Right lobe of liver (tissue), 6 donors: Measurements from ENCODE around the gene ZFYVE19. TPM values are rescaled to one million over a fixed set of nuclear protein-coding genes. Genes with fewer than 3 reads are reported as not detected.

Source experiments
- ATAC-seq, 4 donors: fragments of 200-7000 bp; cut with Tn5 transposase; one replicate each; pipeline ENCODE4 v1.9.1; 2020; ENCODE audit warnings: mild to moderate bottlenecking in 4 of 4, moderate library complexity in 4 of 4
- DNase-seq, 3 donors: peaks; one replicate each; pipeline ENCODE4 v3.0.0-alpha.2; 2020
- H3K27ac ChIP-seq, 3 donors: fragments of 200-600 bp; one replicate each; pipeline ENCODE4 v1.8.0; 2022
- H3K27me3 ChIP-seq, 2 donors: fragments of 200-600 bp; one replicate each; pipeline ENCODE4 v1.8.0; 2022
- H3K36me3 ChIP-seq, 4 donors: fragments of 200-600 bp; sonication (generic) in 1 of 4; one replicate each; pipeline versions ENCODE4 v1.5.1 to v1.8.0; 2017 to 2022; ENCODE audit warnings: control low read depth in 1 of 4
- H3K4me1 ChIP-seq, 4 donors: fragments of 200-600 bp; sonication (generic) in 1 of 4; one replicate each; pipeline versions ENCODE4 v1.5.1 to v1.8.0; 2017 to 2022; ENCODE audit warnings: control low read depth in 1 of 4
- H3K4me3 ChIP-seq, 3 donors: fragments of 200-600 bp; one replicate each; pipeline ENCODE4 v1.8.0; 2022
- H3K9me3 ChIP-seq, 4 donors: fragments of 200-600 bp; sonication (generic) in 1 of 4; one replicate each; pipeline versions ENCODE4 v1.5.1 to v1.8.0; 2017 to 2022; ENCODE audit warnings: control low read depth in 1 of 4
- POLR2A ChIP-seq: fragments of 450-650 bp; IDR thresholded peaks from one replicate; pipeline ENCODE4 v1.6.1; 2017; ENCODE audit warnings: antibody characterized with exemption, mild to moderate bottlenecking
- WGBS: methylation state at CpG from one replicate; pipeline ENCODE4 v1.1.6; 2018; ENCODE audit warnings: low coverage, low lambda C conversion rate; ENCODE audit not compliant: insufficient coverage; ENCODE audit errors: missing lambda C conversion rate; 5-methylcytosine and 5-hydroxymethylcytosine counted together
- intact Hi-C, 2 donors: fragments of 100-400 bp; cut with DNase I; formaldehyde crosslinking; loops; one replicate each; pipeline versions ENCODE4 v1.11.2 to v1.14.1; 2022
- total RNA-seq, 6 experiments: library from RNA; depleted of rRNA in 2 of 6; stranded (reverse); fragments of >200 nt in 2 of 6; fragmentation: NEBNext Ultra II Directional in 3 of 6; extraction: Animal tissue kit (Norgen Biotek cat#: 25700) in 3 of 6; gene quantifications; one replicate each; pipeline versions ENCODE4 v1.1.0 to v1.2.4, GENCODE V29; 2016 to 2023
- TF ChIP-seq, protein P1 (sequence below), 4 donors: fragments of 200-600 bp in 3 of 4; fragments of 450-650 bp in 1 of 4; IDR thresholded peaks; one replicate each; pipeline versions ENCODE4 v1.5.1 to v1.8.0; 2016 to 2022; ENCODE audit warnings: antibody characterized with exemption in 4 of 4, mild to moderate bottlenecking in 2 of 4
- donor health status: DM: no; HTN: yes; CAD: no.
- donor health status: DM: no; HTN: no; CAD: no.
- donor health status: DM: no; HTN: no; CAD: no.
- donor health status: DM: no; HTN: yes; CAD: no.
- donor health status: DM: no; HTN: yes; CAD: no.

ZFYVE19 gene
- total RNA-seq, 6 experiments from 2014 or later: 11.5 to 49.3 (median 19.5) TPM

DNA sequence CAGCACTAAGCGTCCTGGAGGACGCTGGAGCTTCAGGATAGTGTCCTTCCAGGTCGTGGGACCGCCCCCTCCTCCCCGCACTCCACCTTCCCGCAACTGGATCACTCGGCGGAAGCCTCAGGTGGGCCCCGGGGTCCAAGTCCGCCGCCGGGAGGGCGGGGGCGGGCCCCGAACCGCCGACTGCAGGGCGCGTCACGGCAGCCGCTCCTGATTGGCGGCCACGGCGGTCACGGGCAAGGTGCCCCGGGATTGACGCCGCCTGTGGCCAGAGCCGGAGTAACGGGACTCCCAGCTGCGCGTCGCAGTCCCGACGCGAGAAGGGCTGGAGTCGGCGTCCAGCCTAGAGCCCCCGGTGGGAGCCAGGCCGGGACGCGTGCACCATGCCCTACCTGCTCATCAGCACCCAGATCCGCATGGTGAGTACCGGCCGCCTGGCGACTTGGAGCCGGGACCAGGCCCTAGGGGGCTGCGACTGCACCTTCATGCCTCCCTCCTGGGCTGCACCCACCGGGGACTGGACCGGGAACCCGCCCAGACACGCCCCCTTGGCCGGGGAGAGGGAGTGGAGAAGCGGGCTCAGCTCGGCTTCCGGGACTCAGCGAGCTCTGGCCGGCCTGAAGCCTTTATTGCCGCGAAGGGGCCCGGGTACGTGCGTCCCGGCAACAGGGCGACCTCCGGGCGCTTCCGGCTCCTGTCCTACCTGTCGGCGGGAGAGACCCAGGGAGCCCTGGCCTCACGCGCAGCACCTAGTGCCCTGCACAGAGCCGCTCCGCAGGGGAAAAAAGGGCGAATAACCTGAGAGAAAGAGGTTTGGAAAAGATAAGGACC is 42.9 kb upstream of the ZFYVE19 start, which contains the start of gene GCHFR:
GCHFR (plus strand) TSS at position 268 of the 828 bp plus-strand sequence; CDS start at position 381, 113 bp downstream.
- Histone ChIP-seq H3K36me3 (peaks cover 0 to 15% (median 8%) of the 10 kb centered on the region in 4 donors), H3K27ac (peak within 1 kb of the TSS; percentile 83 to 92 (median 91)), H3K27me3 (no peaks in the 10 kb centered on the region), H3K4me3 (peak within 1 kb of the TSS; percentile 70 to 84 (median 79)), H3K4me1 (peaks cover 0 to 22% (median 3%) of the 10 kb centered on the region in 4 donors), H3K9me3 (no peaks in the 10 kb centered on the region)
- WGBS: 0% methylated on average over 11 of the region's 75 CpGs
- peak; percentile 88 to 93 (median 90) for DNase-seq
- TF ChIP-seq, protein P1, sequence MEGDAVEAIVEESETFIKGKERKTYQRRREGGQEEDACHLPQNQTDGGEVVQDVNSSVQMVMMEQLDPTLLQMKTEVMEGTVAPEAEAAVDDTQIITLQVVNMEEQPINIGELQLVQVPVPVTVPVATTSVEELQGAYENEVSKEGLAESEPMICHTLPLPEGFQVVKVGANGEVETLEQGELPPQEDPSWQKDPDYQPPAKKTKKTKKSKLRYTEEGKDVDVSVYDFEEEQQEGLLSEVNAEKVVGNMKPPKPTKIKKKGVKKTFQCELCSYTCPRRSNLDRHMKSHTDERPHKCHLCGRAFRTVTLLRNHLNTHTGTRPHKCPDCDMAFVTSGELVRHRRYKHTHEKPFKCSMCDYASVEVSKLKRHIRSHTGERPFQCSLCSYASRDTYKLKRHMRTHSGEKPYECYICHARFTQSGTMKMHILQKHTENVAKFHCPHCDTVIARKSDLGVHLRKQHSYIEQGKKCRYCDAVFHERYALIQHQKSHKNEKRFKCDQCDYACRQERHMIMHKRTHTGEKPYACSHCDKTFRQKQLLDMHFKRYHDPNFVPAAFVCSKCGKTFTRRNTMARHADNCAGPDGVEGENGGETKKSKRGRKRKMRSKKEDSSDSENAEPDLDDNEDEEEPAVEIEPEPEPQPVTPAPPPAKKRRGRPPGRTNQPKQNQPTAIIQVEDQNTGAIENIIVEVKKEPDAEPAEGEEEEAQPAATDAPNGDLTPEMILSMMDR (IDR thresholded peaks at IDR 0.05): peak; percentile 37 to 57 (median 50)
- TF ChIP-seq POLR2A: peak; percentile 94
- intact Hi-C loops: no loop called here
- ATAC-seq: peak; percentile 78 to 87 (median 81)

DNA sequence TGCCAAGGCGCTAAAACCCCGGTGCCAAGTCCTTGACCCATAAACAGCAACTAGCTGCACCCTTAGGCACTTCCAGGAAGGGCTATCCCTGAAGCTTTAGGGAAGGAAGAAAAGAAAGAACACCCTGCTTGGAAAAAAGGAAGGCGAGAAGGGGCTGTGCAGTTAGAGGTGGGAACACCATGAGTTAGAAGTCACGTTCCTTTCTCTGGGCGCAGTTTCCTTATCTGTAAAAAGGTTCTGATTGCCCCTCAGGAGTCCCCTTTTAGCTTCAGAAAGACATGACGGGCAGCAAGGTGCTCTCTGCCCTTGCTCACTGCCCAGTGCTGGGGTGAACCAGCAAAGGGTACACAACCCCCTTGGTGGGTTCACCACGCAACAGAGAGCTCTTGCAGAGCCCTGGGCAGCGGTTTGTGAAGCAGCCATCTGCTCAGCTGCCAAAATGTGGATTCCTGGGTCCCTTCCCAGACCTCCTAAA is 42.2 kb upstream of the ZFYVE19 start:
- Histone ChIP-seq H3K27me3 (no peaks in the 10 kb centered on the region), H3K4me1 (peaks cover 0 to 27% (median 3%) of the 10 kb centered on the region in 4 donors), H3K4me3 (peak overlapping the region; percentile 70 to 84 (median 79)), H3K9me3 (no peaks in the 10 kb centered on the region), H3K36me3 (peaks cover 0 to 15% (median 8%) of the 10 kb centered on the region in 4 donors), H3K27ac (peak overlapping the region; percentile 83 to 92 (median 91))
- peak in 1 of 4 donors; percentile 2 for ATAC-seq
- 4% methylated on average over 4 of the region's 8 CpGs for WGBS
- peak in 2 of 3 donors; percentile 56 to 59 for DNase-seq
- TF ChIP-seq, protein P1 (IDR thresholded peaks at IDR 0.05): no peak
- TF ChIP-seq POLR2A: no peak
- intact Hi-C loops: no loop called here

DNA sequence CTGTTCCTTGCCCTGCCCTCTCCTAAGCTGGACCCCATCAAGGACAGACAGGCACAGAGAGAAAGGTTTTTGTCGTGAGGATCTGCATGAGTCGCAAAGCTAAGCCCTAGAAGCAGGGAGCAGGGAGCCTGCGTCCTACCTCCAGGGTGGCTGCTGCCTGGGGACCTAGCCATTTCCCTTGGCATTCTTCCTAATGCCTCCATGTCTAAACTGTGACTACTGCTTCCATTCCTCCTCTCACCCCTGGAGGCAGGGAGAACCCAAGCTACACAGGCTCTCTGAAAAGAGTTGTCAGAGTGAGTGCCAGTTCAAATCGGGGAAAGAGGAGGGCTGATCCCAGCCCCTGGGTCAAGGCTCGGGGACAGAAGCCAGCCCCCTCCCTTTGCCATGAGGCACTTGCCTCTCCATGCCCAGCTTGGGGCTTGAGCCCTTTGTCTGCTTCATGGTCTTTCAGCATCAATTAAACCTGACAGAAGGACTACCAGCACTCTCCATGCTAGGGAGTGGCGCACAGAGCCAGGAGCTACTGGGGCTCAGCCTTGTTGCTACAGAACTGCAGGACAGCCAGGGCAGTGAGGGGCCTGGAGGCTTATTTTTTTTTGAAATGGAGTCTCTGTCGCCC is 40.6 kb upstream of the ZFYVE19 start:
- Histone ChIP-seq H3K9me3 (no peaks in the 10 kb centered on the region), H3K36me3 (peaks cover 0 to 15% (median 9%) of the 10 kb centered on the region in 4 donors), H3K27ac (peak overlapping the region in 1 of 3 donors; percentile 92), H3K4me1 (peaks cover 0 to 41% (median 10%) of the 10 kb centered on the region in 4 donors), H3K27me3 (no peaks in the 10 kb centered on the region), H3K4me3 (no peak overlapping the region)
- intact Hi-C loops: no loop called here
- TF ChIP-seq, protein P1 (IDR thresholded peaks at IDR 0.05): no peak
- no peak for TF ChIP-seq POLR2A
- 66% methylated on average over 3 of the region's 7 CpGs for whole genome bisulfite sequencing
- no peak for ATAC-seq
- DNase-seq: peak in 1 of 3 donors; percentile 20

GRCh38 chr15:40766906-40767837 is 39.7 kb upstream of the ZFYVE19 start:
- H3K27ac ChIP-seq: no peak overlapping the region
- DNase-seq (peak in 1 of 3 donors; percentile 57), ATAC-seq (no peak)
- H3K4me3 ChIP-seq: no peak overlapping the region
- intact Hi-C loops: no loop called here
- WGBS: 90% methylated on average over 9 of the region's 32 CpGs
- no peaks in the 10 kb centered on the region for H3K27me3 ChIP-seq
- TF ChIP-seq POLR2A: no peak
- TF ChIP-seq, protein P1 (IDR thresholded peaks at IDR 0.05): no peak
- peaks cover 0 to 15% (median 9%) of the 10 kb centered on the region in 4 donors for H3K36me3 ChIP-seq
- peaks cover 0 to 49% (median 14%) of the 10 kb centered on the region in 4 donors for H3K4me1 ChIP-seq
- no peaks in the 10 kb centered on the region for H3K9me3 ChIP-seq
